ENCODE results near the gene DCUN1D3. TPM values are rescaled to one million over a fixed set of nuclear protein-coding genes. Genes with fewer than 3 reads are reported as not detected.
"Not testable (repeated sequence)": the region's sequence is repeated elsewhere in the genome, so short reads cannot be mapped to it uniquely, and the experiment has no call there.

DCUN1D3 gene
- total RNA-seq, 1 donor from 2014 or later, result 10.3 TPM

DNA sequence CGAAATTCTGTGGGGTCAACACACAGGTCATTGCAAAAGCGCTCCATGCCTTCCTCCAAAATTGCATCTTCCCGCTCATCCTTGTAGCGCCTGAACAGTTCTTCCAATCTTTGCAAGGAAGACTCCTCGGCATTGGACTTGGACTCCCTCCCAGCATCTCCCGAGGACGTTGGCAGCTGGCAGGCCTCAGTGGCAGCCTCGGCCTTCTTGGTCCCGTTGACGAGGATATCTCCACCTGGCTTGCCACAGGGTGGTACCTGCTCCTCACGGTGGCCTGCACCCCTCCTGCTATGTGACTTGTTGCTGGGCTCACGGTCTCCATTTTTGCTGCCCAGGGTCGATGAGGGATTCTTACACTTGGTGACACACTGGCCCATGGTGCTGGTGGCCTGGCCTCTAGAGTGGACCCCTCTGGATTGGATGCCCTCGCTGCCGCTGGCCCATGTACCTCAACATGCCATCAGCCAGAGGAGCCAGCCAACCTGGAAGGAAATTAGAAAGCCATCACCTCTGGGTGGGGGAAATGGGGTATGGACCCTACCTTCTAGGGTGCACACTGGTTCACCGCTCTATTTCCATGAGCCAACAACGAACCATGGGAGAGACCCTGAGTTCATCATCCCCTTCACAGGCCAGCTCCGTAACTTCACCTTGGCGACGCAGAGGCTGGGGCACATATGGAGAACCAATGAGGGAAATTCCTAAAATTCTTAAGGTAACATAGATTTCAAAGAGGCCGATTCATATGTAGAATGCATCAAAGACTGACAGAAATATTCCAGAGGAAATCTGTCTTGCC, 37.8 kb downstream of the DCUN1D3 start:
- no peak for DNase-seq

DNA sequence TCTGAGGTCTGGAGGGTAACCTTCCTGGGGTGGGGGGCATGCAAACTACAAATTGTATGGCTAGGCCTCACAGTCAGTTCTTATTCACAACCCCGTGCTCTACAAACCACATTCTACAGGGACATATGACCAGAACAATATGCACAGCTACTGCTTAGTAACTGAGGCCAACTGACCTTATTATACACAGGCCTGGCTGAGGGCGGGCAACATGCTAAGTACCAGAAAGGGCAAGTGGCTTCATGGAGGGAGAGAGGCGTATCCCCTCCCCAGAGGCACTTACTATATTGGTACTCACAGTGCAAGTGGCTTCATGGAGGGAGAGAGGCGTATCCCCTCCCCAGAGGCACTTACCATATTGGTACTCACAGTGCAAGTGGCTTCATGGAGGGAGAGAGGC, 39.2 kb downstream of the DCUN1D3 start:
- not testable (repeated sequence) for DNase-seq

DNA sequence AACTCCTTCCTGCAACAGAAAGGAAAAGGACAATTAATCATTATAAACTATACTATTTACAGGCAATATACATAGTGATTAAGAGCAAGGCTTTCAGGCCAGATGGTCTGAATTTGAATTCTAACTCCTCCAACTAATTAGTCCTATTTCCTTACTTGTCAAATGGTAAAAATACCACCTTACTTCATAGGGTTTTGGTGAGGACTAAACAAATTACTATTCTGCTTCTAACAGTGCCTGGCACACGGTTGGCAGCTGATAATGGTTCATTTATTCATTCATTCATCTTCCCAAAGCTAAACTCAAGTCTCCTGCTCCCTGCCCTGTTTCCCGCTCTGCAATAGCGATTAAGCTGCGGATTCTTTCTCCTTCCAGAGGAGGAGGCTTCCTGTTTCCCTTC, 39.8 kb downstream of the DCUN1D3 start:
- no peak for DNase-seq

DNA sequence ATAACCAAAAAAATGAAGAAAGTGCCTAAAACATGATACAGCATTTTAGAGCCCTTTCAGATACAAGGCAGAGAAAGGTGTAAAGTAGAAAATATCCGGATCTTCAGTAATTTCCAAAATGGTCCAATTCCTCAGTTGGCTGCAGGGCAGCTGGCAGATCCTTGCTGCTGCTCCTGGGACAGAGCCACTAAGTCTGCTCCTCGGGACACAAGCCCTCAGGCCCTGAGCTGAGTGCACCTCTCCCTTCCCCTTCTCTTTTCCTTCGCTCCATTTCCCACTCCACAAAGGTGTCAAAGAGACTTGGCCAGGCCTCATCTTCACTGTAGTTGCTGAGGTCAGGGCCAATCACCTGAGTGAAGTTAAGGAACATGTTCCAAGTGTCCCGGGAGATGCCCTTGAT, 40.5 kb downstream of the DCUN1D3 start:
- no peak for DNase-seq

DNA sequence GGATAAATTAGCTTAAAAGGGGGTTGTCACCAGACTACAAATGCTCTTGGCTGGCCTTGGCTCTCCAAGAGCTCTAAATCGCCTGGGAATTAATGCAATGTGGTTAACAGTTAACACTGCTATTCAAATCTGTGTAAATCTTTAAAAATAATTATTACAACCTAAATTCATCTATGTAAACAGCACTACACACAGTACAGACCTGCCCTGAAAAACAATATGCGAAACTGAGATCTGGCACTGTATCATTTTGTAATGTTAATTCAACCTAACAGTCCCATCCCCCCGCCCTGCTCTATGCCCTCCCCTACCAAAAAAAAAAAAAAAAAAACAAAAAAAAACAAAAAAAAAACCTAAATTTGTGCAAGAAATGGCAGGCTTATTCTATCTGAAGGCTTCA, 40.9 kb downstream of the DCUN1D3 start:
- DNase-seq, result no peak

DNA sequence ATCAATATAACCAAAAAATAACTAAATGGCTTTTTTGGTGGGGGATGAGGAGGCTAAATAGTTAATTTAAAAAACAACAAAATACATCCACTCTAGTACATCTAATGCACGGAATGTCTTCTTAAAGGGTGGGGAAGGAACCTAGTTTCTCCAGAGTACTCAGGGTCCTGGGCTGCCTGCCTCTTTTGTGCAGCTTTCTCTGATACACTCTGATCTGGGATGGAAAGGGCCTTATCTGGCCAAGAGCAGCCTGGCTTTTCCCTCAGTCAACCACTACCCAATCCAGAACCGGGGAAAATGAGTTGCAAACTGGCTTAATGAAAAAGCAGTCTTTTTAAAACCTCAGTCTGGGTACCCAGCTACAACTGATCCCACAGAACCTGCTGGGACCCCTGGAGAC, 42.9 kb downstream of the DCUN1D3 start:
- DNase-seq, result no peak

DNA sequence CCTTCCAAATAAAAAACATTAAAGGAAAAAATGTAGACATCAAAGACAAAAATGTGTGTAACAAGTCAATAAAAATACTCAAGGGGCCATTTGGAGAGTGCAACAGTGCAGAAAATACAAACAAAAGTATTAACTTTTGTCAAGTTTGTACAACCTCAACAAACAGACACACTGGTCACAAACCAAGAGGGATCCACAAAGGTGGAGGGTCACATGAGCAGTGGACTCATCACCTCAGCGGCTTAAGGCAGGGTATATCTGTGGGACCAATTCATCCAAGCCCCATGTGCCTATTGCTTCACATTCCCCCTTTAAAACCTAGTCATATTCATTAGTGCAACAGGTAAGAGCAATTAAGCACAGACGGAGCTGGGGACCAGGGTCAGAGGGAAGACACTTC, 45.2 kb downstream of the DCUN1D3 start:
- no peak for DNase-seq

DNA sequence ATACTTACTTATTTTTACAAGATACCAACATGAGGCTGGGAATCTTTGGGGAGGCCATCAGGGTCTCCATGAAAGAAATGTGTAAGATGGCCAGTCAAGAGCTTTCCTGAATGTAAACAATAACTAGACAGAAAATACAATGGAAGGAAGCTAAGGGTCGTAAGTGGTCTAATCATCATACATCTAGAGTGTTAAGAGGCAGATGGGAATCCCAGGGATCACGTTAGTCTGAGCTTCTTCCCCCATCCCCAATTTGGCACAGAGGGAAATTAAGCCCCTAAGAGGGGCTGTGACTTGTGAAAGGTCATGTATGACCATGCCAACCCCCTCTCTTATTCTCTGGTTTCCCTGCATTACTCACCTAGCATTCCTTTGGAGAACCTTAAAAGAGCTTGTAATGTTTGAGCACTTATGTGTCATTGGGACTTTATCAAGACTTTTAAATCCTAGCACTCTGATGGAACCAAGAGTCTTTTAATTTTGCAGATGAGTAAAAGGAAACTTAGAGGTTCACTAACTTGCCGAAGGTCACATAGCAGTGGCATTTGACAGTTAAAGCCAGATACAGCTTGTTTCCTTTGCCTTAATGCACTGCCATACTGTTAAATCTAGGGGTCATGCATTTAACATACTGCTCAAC, 46.1 kb downstream of the DCUN1D3 start:
- no peak for DNase-seq

DNA sequence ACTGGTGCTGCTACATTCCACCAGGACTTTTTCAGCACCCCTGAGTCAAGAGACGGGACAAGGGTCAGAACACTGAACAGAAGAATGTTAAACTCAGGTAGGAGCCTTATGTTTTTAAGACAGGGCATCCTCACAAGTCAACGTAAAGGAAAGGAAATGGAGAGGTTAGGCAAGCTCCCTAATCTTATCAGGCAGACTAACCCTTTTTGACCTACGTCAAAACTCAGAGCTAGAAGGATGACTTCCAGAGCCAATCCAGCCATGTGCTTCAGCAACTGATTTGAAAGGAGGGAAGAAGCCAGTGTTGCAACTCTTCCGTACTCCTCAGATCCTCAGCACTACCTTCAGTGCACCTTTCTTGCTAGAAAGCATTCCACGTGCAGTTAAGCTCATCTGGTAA, 47.0 kb downstream of the DCUN1D3 start:
- DNase-seq, result no peak

DNA sequence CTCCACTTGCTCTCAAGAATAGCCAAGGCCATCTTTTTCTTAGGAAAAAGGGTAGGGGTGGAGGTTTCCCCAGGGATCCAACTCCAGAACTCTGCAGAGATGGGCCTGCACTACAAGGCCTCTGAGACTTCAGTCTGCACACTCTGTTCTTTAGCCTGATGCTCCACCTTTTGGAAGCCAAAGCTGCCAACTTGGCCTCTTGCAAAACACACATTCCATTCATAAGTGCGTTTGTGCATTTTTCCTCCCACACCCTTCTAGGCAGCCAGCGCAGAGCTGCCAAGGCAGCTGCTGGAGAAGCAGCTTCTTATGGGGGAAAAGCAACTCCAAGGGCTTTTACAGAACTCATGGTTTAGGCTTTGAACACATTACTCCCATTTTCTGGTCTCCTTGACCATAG, 48.6 kb downstream of the DCUN1D3 start:
- DNase-seq, result peak; percentile 90

DNA sequence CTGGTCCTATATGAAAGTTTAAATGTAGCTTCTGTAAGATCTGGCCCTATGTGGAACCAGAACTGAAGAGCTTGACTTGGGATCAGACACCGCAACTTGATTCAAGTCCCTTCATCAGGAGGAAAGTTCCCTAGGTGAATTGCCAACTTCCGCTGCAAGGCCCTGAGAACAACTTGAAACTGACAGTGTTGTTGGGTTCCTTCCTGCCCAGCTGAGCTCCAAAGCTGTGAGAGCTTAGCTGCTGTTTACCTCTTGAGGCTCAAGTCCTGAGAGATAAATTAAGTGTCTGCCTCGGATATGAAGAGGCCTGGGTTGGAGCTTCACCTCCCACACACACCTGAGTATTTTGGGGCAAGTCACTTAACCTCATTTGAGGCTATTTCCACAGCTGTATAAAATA, 49.2 kb downstream of the DCUN1D3 start:
- no peak for DNase-seq

DNA sequence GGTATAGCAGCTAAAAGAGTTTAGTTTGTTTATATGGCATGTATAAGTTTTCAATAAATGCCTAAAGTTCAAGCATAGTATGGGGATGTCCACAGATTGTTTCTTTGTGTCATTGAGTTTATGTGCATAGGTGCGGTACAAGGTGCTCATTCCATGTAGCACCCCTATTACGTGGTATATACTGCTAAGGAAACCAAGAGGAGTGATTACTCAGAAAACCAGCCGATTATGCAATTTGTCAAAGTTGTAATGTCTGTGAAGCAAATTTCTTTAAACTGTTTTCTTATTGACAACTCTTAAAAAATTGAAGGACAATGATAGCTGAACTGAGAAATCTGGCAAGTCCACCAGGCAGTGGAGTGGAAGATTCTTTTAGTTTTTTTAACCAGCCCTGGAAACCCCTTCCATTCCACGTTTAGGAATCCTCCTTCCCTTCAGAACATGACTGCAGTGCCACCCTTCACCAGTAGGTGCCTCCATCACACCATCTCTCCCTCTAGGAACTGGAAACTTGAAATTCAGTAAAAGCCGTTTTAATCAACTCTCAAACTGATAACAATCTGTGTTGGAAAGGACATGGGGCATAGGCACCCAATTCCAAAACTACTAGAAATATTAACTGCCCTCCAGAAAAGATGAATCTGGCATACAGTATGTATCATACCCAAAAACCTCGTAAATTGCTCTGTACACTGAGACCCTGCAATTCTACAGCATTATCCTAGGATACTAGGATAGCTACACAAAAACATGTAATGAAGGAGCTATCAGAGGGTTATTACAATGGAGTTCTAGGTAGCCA, 50.4 kb downstream of the DCUN1D3 start:
- DNase-seq, result peak; percentile 87

DNA sequence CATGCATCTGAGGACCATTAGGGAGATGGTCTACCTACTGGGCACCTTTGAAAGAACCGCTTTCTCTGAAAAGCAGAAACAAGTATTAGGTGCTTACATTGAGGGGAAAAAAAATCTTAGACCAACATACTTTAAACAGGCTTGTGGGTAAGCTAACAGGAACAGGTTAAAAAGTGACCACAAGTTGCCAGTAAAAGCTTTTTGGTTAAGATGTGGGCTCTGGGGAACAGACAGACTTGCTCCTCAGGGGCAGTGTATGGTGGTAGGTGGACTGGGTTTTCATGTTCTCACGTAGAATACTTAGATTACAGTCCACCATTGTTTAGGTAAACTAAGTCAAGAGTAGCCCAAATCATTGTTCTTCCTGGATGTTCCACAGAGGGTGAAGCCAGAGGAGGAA, 52.6 kb downstream of the DCUN1D3 start:
- no peak for DNase-seq

DNA sequence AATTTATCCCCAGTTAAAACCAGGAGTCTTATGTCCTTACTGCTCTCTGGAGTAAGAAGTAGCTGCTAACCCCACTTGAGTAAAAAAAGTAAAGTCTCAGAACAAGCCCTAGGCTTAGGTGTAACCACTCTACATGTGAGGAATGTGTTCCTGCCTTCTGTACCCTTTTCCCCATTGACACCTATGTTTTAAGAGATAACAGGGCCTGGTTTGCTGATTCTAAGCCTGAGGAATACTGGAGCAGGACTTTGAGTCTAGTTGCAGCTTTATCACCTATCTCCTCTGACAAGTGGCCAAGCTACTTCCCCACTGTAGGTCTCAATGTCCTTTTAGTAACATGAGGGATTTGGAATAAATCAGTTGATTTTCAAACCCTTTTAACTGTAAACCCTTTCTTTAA, 53.6 kb downstream of the DCUN1D3 start:
- no peak for DNase-seq

DNA sequence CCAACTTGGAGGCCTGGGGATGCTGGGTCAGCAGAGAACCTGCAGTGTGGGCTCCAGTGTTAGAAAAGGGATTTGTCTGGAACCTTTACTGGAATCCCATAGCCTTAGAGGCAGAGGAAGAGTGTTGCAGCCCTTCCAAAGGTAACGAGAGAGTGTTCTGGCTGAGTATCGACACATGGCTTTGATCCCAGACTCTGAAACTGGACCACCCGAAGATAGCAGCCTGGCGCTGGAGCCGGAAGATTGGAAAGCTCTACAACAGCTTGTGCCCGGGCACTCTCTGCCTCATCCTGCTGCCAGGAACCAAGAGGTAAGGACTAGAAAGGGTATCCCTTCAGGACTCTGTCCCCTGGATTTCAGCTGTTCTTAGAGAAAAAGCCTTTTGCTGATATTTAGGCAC, 54.1 kb downstream of the DCUN1D3 start:
- DNase-seq, result no peak

DNA sequence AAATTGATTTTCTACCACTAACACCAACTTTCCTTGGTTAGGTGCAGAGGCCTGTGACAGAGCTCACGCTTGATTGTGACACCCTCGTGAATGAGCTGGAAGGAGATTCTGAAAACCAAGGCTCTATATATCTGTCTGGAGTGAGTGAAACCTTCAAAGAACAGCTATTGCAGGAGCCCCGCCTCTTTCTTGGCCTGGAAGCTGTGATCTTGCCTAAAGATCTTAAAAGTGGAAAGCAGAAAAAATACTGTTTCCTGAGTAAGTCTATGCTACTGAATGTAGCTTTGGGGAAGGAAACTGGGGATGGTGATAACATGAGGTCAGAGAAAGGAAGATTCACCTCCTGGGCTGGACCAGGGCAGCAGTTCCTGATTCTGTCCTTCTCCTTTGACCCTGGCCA, 55.6 kb downstream of the DCUN1D3 start:
- no peak for DNase-seq

DNA sequence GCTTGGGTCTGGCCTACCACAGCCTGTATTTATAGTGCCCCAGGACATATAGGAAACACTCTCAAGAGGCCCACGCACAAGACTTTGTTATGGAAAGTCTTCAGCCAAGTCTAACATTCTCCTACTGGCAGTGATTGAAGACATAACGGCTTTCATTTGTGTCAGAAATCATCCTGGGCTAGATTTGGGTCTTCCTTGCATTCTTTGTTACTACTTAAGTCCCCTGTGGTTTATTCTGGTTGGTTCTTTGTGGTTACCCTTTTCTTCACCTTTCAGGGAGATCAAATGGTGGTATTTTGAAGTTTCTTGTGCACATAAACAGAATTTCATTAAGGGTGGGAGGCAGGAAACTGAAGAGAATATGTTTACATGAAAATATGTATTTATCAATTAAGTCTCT, 56.1 kb downstream of the DCUN1D3 start:
- DNase-seq, result no peak

DNA sequence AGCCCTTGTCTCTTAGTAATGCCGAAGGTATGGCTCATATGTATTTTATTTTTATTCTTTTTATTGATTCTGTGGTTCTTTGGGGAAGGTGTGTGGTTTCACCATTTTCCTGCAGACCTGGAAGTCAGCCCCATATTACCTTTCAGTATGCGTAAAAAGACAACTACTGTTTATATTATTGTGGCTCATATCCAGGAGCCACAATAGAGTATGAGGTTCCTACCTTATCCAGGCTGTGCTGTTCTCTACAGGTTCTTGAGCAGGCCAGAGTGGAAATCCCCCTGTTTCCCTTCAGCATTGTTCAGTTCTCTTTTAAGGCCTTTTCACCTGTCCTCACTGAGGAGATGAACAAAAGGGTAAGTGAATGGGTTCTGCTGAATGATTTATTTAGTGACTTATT, 60.7 kb downstream of the DCUN1D3 start:
- DNase-seq, result no peak

DNA sequence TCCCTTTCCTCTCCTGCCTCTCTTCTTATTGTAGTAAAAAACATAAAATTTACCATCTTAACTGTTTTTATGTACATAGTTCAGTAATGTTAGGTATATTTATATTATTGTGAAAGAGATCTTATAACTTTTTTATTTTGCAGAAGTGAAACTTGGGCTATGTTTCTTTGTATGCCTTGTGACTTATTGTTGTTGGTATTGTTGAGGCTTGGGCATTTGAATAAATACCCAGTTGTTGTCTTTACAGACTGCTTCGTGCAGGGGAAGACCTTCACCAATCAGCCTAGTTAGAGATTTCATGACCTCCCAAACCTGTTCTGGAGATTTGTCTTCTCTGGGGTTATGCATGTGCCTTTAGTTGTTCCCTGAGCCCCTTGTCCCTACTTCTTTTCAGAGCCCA, 61.9 kb downstream of the DCUN1D3 start:
- DNase-seq, result no peak

DNA sequence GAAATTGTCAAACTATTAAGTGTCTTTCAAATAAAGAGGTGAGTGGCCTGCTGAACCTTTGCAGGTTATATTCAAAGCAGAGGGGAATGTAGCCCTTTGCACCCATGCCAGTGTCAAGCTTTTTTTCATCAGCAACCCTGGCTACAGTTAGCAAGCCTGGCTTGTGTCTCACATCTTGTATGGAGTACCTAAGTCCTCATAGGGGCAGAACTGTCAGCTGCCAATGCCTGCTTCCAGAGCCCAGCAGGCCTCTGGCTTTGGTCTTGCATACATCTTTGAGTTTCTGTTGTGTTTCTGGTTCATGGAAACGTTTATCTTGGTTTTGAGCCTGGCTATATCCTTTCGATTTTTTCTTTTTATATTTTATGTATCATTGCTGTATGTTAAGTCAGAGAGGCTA, 67.1 kb downstream of the DCUN1D3 start:
- no peak for DNase-seq

DNA sequence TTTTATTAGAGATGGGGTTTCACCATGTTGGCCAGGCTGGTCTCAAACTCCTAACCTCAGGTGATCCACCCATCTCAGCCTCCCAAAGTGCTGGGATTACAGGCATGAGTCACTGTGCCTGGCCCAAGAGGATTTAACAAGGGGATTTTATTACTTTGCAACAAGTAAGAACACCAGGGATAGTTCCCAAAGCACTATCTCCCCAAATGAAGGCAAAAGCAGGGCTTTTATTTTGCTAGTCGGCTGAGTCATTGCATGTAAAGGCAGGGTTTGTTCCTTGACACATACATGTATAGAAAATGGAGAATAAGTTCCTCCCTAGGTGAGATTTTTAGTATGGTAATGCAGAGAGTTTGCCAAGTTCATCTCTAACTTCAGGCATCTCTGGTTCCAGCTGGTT, 69.8 kb downstream of the DCUN1D3 start:
- no peak for DNase-seq

DNA sequence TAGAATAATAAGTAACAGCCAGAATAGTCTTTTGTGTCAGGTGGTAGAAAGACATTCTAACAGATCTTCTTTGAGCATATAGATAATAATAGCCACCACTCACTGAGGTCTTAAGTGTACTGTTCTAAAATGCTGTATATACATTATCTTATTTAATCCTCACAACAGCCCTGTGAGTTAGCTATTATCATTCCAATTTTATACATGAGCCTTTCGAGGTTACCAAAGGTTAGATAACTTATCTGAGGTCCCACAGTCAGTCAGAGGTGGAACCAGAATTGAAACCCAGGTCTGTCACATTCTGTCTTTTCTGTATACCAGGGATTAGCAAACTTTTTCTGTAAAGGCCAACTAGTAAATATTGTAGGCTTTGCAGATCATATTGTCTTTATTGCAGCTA, 70.6 kb downstream of the DCUN1D3 start:
- no peak for DNase-seq

DNA sequence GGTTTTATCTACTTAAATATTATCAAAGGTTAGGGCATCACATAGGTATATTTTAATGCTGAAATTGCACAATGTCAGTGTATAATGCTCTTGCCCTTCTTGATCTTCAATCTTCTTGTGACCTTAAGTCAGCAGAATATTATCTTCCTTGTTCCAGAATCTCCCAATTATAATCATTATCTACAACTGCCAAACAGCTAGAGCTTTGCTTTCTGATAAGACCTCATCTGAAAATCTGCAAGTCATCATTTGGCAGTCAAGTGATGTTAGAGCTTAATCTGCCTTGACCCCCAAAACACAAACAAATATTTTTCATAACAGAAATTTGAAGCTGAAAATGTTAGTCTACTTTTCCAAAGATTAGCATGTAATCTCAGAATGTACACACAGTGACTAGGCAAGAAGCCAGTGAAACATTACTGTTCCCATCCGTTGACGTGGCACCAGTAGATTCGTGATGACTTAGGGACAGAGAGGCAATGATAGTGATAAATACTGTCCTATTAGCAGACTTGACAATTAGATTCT, 74.1 kb downstream of the DCUN1D3 start:
- no peak for DNase-seq

Measured in tongue (tissue), 2 donors.